Measurements from ENCODE around the gene ATG2A. TPM values are rescaled to one million over a fixed set of nuclear protein-coding genes. Genes with fewer than 3 reads are reported as not detected.

ATG2A gene
- total and polyA plus RNA-seq, 2 donors from 2014 or later: 16.8 to 26.9 TPM

GRCh38 chr11:64862987-64863390 lies 54.0 kb downstream of the ATG2A start:
- Histone ChIP-seq H3K9ac (ENCODE audit: low read length in 3 of 3) (no peak overlapping the region), H3K9me3 (ENCODE audit: control insufficient read depth in 2 of 3, insufficient read depth in 1 of 3, low read length in 3 of 3) (no peaks in the 10 kb centered on the region), H3K4me3 (ENCODE audit: low read length in 3 of 3) (no peak overlapping the region), H3K36me3 (ENCODE audit: control insufficient read depth in 2 of 3, insufficient read depth in 3 of 3, low read length in 3 of 3) (peaks cover 0 to 17% (median 5%) of the 10 kb centered on the region in 3 donors), H3K27me3 (ENCODE audit: control insufficient read depth, insufficient read depth, low read length) (no peaks in the 10 kb centered on the region), H3K4me1 (ENCODE audit: control insufficient read depth in 2 of 3, insufficient read depth in 2 of 3, low read depth in 1 of 3, low read length in 3 of 3) (peaks cover 0 to 39% (median 21%) of the 10 kb centered on the region in 3 donors), H3K27ac (ENCODE audit: low read depth in 2 of 2, low read length in 2 of 2) (peak overlapping the region; percentile 22 to 68)
- DNase-seq (no peak), FAIRE-seq (no peak)
- TF ChIP-seq, protein P1, sequence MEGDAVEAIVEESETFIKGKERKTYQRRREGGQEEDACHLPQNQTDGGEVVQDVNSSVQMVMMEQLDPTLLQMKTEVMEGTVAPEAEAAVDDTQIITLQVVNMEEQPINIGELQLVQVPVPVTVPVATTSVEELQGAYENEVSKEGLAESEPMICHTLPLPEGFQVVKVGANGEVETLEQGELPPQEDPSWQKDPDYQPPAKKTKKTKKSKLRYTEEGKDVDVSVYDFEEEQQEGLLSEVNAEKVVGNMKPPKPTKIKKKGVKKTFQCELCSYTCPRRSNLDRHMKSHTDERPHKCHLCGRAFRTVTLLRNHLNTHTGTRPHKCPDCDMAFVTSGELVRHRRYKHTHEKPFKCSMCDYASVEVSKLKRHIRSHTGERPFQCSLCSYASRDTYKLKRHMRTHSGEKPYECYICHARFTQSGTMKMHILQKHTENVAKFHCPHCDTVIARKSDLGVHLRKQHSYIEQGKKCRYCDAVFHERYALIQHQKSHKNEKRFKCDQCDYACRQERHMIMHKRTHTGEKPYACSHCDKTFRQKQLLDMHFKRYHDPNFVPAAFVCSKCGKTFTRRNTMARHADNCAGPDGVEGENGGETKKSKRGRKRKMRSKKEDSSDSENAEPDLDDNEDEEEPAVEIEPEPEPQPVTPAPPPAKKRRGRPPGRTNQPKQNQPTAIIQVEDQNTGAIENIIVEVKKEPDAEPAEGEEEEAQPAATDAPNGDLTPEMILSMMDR (IDR thresholded peaks at IDR 0.05; ENCODE audit: borderline replicate concordance, extremely low read depth, insufficient read depth): no peak
- intact Hi-C loops (cut with DNase I): no loop called here

DNA sequence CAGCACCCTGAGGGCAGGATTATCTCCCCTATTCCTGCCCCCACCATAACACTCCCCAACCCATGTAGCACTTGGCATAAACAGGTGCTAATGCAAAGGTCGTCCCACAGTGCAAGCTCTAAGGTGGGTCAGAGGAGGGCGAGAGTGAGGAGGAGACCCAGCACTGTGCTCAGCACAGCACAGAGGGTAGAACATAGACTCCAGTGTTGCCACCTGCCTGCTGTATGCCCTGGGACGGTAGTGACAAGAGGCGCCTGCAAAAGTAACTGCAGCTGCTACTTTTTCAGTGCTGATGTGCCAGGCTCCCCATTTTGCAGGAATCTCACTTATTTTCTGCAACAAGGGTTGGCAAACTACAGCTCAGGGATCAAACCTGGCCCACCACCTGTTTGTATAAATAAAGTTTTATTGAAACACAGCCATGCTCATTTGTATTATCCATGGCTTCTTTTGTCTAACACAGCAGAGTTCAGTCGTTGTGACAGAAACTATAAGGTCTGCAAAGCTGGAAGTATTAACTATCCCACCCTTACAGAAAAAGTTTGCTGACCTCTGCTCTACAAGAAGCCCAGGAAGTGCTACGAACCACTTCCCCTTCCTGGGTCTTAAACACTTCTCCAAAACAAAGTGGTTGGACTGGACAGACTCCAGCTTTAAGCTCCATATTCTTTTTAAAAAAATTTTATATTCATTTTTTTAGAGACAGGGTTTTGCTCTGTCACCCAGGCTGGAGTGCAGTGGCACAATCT lies 55.6 kb downstream of the ATG2A start:
- peaks cover 0 to 20% (median 10%) of the 10 kb centered on the region in 3 donors for H3K36me3 ChIP-seq (ENCODE audit: control insufficient read depth in 2 of 3, insufficient read depth in 3 of 3, low read length in 3 of 3)
- FAIRE-seq (no peak), DNase-seq (no peak)
- H3K9me3 ChIP-seq (ENCODE audit: control insufficient read depth in 2 of 3, insufficient read depth in 1 of 3, low read length in 3 of 3): no peaks in the 10 kb centered on the region
- TF ChIP-seq, protein P1 (IDR thresholded peaks at IDR 0.05; ENCODE audit: borderline replicate concordance, extremely low read depth, insufficient read depth): no peak
- H3K4me3 ChIP-seq (ENCODE audit: low read length in 3 of 3): no peak overlapping the region
- H3K9ac ChIP-seq (ENCODE audit: low read length in 3 of 3): no peak overlapping the region
- intact Hi-C loops (cut with DNase I): no loop called here
- peaks cover 0 to 46% (median 21%) of the 10 kb centered on the region in 3 donors for H3K4me1 ChIP-seq (ENCODE audit: control insufficient read depth in 2 of 3, insufficient read depth in 2 of 3, low read depth in 1 of 3, low read length in 3 of 3)
- no peaks in the 10 kb centered on the region for H3K27me3 ChIP-seq (ENCODE audit: control insufficient read depth, insufficient read depth, low read length)
- H3K27ac ChIP-seq (ENCODE audit: low read depth in 2 of 2, low read length in 2 of 2): no peak overlapping the region

GRCh38 chr11:64859542-64860414 lies 57.2 kb downstream of the ATG2A start:
- TF ChIP-seq, protein P1 (IDR thresholded peaks at IDR 0.05; ENCODE audit: borderline replicate concordance, extremely low read depth, insufficient read depth): no peak
- Histone ChIP-seq H3K27ac (ENCODE audit: low read depth in 2 of 2, low read length in 2 of 2) (peak overlapping the region in 1 of 2 donors; percentile 60), H3K4me1 (ENCODE audit: control insufficient read depth in 2 of 3, insufficient read depth in 2 of 3, low read depth in 1 of 3, low read length in 3 of 3) (peaks cover 0 to 47% (median 13%) of the 10 kb centered on the region in 3 donors), H3K27me3 (ENCODE audit: control insufficient read depth, insufficient read depth, low read length) (no peaks in the 10 kb centered on the region), H3K9me3 (ENCODE audit: control insufficient read depth in 2 of 3, insufficient read depth in 1 of 3, low read length in 3 of 3) (no peaks in the 10 kb centered on the region), H3K9ac (ENCODE audit: low read length in 3 of 3) (no peak overlapping the region), H3K36me3 (ENCODE audit: control insufficient read depth in 2 of 3, insufficient read depth in 3 of 3, low read length in 3 of 3) (peaks cover 0 to 20% (median 13%) of the 10 kb centered on the region in 3 donors), H3K4me3 (ENCODE audit: low read length in 3 of 3) (no peak overlapping the region)
- no peak for FAIRE-seq
- peak in 1 of 5 donors; percentile 76 for DNase-seq
- intact Hi-C loops (cut with DNase I): no loop called here
